ENCODE results near the gene CLDN6.
A peak's percentile ranks its signal among the peaks of the same experiment; 100 is the strongest.

CLDN6 gene

DNA sequence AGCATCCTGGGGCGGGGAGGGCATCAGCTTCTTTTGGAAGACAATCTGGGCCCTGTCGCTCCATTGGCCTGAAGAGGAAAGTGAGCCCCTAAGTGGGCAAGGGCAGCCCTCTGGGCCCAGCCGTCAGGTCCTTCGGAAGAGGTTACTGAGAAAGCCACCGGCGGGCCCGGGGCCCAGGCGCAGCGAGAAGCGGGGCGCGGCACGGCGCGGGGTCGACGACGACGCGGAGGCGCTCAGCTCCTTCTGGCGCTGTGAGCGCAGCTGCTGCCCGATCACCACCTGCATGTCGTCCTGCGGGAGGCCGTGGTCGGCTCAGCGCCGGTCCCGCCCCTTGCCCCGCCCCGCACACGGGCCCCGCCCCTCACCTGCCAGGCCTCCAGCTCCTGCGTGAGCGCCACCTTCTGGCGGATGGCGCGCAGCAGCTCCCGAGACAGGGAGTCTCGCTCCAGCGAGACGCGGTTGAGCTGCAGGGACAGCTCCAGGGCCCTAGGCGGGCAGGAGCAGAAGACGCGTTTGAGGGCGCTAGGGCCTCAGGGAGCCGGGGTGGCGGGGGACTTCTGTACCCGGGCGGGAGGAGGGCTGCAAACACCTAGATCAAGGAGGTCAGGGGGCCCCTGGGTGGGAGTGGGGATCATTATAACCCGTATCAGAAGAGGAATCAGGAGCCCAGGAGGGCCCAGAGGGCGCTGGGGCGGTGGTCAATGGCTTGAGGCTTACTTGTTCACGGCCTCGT, 10.2 kb upstream of the CLDN6 start:
- DNase-seq = peak; percentile 71

GRCh38 chr16:3027489-3027795, 9.5 kb upstream of the CLDN6 start:
- DNase-seq = no peak

DNA sequence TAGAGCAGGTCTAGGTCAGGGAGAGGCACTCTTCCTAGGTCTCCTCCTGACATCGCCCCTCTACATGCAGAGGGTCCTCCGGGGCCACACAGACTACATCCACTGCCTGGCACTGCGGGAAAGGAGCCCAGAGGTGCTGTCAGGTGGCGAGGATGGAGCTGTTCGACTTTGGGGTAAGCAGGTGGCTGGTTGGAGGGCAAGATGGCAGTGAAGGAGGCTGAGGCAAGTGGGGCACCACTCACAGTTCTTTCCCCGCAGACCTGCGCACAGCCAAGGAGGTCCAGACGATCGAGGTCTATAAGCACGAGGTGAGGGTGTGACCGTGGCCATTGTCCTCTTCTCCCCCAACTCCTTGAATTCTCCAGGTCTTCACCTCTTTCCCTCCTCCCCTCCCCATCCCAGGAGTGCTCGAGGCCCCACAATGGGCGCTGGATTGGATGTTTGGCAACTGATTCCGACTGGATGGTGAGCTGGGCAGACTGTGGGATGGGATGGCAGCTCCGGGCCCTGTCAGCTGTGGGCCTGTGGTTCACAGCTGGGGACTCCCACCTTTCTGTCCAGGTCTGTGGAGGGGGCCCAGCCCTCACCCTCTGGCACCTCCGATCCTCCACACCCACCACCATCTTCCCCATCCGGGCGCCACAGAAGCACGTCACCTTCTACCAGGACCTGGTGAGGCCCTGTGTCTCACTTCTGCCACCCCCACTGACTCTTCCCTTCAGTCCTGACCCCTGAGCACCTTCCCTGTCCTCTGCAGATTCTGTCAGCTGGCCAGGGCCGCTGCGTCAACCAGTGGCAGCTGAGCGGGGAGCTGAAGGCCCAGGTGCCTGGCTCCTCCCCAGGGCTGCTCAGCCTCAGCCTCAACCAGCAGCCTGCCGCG, 8.9 kb upstream of the CLDN6 start:
- DNase-seq = no peak

GRCh38 chr16:3026003-3026378, 8.0 kb upstream of the CLDN6 start:
- DNase-seq = no peak

DNA sequence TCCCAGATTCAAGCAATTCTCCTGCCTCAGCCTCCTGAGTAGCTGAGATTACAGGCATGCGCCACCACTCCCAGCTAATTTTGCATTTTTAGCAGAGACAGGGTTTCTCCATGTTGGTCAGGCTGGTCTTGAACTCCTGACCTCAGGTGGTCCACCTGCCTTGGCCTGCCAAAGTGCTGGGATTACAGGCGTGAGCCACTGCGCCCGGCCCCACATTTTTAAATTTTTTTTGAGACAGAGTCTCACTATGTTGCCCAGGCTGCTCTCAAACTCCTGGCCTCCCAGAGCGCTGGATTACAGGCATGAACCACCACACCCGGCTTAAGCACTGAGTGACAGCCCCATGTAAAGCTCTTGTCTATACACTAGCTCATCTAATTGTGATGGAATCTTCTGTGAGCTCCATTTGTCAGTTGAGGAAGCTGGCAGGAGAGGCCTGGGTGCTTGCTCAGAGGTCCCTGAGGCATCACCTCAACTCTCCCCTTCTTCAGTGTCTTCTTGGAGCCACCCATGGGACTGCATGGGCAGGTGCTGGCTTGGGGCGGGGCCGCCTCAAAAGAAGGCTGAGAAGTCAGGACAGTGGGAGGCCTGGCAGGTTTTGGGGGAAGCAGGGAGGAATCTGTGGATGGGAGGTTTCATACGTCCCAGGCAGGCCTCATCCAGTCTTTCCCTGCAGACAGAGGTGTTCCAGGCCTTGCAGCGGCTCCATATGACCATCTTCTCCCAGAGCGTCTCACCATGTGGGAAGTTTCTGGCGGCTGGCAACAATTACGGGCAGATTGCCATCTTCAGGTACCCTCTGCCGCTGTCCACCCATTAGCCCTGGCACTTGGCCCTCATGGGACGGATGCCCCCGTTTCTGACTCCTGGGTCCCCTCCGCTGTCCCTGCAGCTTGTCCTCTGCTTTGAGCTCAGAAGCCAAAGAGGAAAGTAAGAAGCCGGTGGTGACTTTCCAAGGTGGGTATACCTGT, 7.3 kb upstream of the CLDN6 start:
- no peak for DNase-seq

DNA sequence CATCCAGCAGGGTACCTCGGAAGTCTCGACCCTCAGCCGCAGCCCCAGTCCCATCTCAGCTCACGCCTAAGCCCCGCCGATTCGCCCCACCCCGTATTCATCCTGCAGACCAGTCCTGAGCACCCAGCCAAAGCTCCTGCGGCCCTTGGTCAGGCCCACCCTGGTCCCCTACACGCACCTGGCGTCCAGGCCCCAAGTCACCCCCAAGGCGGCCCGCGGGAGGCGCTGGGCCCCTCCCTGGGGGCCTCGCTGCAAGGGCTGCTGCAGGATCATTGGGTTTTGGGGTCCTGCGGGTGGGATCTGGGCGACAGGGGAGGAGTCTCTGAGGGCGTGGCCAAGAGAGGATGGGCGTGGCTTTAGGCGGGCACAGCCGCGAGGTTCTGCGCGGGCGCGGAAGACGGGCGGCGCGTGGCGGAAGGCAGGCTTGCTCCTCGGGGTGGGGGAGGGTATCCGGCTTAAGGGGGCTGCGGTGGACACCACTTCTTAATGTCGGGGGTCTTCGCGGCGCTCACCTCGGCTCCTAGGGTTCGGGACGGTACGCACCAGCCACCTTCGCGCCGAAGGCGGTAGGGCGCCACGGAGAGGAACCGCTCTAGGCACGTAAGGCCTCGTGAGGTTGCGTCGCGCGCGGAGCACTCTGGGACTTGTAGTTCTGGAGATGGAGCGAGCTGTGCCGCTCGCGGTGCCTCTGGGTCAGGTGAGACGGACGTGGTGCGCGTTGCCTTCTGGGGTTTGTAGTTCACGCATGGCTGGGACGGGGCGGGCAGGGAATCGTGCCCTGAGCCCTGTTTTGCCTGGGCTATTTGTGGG, 5.9 kb upstream of the CLDN6 start, which contains the start of the genes HCFC1R1 and THOC6:
Gene HCFC1R1 (minus strand): TSS at position 274 of the 810 bp plus-strand sequence. CDS start 1 bp downstream, at position 273.
Gene THOC6 (plus strand): TSS at position 367 of the 810 bp plus-strand sequence. CDS start 292 bp downstream, at position 659.
- peak; percentile 97 for DNase-seq

GRCh38 chr16:3023415-3023668, 5.4 kb upstream of the CLDN6 start:
- DNase-seq = peak; percentile 91

DNA sequence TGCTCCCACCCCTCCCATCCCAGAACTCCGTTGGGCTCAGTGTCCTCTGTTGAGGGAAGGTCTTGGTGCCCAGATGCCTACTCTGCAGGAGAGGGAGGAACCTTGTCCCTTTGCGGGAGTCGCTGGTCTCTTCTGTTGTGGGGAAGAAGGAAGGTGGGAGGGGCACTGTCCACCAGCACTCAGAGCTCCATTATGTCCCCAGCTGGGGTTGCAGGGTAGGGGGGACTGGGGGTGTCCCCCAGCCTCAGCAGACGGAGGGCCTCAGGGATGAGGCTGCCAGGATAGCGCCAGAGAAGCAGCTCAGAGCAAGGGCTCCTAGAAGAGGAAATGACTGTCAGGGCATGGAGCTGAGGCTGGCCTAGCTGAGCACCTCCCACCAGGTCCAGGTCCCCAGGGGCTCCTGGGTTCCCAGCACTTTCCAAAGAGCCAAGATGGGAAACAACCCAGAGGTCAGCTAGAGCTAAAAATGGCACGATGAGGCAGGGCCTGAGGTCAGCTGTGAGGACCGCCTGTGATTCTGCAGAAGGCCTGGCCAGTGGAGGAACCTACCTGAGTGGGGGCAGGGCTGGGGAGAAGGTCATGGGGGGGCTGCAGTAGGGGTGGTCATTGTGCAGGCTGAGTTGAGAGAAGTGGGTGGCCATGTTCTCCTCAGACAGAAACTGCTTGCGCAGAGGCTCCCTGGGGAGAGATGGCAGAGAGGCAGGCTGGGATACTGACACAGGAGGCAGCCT, 4.9 kb upstream of the CLDN6 start:
- DNase-seq = peak; percentile 84

- DNase-seq = peak; percentile 98
These were observed 4.3 kb upstream of the CLDN6 start for GRCh38 chr16:3022208-3022683.

- peak; percentile 98 for DNase-seq
These were observed 3.6 kb upstream of the CLDN6 start for GRCh38 chr16:3021449-3022207.

DNA sequence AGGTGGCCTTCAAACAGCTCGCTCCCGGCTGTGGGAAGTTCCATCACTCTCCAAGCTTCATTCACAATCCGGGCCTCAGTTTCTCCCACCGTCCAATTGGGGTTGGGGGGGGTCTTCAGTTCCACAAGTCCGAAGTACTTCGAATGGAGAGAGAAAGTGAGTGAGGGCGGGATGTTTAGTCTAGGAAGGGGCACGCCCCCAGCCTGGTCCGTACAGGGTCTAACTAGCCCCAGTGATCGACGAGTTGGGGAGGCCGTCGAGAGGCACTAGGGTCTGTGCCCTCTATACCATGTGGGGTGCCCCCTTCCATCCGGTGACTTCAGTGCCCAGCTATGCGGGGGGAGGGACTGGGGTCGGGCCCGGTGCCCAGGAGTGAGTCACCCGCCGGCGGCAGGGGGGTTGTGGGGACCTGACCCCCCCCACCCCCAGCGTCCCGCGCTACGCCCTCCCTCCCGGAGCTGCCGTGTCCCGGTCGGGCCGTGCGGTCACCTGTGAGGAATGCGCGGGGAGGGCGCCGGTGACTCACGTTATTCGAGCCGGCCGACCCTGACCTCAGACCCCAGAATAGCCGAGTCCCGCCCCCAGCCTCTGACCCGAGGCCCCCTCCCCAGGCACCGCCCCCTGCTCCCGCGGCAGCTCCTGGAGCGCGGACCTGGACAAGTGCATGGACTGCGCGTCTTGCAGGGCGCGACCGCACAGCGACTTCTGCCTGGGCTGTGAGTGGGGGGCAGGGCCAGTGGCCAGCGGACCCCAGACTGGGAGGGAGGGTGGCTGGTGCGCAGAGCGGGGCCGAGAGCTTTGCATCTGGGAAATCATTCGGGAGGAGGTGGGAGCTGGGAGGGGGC, 2.8 kb upstream of the CLDN6 start:
- DNase-seq = peak; percentile 93

DNA sequence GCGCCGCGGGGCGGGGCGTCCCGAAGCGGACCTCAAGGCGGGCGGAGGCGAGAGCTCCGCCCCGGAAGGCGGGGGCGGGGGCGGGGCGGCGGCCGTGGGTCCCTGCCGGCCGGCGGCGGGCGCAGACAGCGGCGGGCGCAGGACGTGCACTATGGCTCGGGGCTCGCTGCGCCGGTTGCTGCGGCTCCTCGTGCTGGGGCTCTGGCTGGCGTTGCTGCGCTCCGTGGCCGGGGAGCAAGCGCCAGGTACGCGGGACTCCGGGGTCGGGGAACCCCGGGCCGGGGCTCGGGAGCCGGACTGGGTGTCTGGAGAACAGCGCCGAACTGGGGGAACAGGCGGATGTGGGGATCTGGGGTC, 2.2 kb upstream of the CLDN6 start, which contains the start of gene TNFRSF12A:
Gene TNFRSF12A (plus strand): TSS at position 122 of the 357 bp plus-strand sequence. CDS start 30 bp downstream, at position 152.
- peak; percentile 83 for DNase-seq

DNA sequence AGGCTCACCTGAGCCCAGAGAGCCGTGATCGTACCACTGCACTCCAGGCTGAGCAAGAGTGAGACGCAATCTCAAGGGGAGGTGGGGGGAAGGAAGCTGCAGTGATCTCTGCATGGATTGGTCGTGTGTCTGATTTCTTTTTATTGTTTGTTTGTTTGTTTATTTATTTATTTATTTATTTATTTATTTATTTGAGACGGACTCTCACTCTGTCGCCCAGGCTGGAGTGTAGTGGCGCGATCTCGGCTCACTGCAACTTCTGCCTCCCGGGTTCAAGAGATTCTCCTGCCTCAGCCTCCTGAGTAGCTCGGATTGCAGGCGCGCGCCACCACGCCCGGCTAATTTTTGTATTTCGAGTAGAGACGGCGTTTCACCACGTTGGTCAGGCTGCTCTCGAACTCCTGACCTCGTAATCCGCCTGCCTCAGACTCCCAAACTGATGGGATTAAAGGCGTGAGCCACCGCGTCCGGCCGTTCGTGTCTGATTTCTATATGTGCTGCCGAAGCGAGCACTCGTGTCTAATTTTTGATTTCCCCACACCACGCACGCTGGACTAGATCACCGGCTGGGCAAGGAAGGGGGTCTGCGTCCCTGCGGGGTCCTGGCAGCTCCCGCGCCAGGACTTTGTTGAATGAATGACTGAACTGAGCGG, 1.7 kb upstream of the CLDN6 start:
- DNase-seq = no peak

GRCh38 chr16:3017344-3017743, 639 bp downstream of the CLDN6 start:
- DNase-seq = no peak

GRCh38 chr16:3015865-3016521, 2.0 kb downstream of the CLDN6 start:
- no peak for DNase-seq

- no peak for DNase-seq
These were observed 3.0 kb downstream of the CLDN6 start for GRCh38 chr16:3014971-3015370.

DNA sequence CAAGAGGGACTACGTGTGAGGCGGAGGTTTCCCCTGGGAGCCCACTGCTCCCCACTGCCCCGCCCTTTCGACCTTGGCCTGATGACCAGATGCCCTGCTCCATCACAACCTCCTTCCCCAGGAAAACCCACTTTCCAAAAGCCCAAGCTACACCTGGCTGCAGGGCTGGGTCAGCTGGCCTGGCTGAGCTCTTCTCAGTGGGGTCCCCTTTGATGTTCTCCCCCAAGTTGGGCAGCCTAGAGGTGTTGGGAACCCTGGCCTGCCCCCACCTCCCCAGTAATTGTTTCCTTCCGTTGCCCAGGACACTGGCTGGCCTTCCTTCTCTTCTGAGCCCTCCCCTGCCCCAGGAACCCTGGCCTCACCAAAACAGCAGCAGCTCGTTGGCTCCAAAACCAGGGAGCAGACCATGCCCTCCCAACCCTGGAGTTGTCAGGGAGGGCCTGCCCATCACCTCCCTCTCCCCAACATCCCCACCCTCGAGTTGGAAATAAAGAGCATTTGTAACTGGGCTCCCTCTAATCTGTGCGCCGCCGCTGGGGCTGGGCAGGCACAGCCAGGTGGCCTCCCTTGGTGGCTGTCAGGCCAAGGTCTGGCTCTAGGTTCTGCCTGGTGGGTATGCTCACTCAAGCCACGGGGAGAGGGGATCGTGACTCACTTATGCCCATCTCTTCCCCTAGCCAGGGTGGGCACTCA, 3.8 kb downstream of the CLDN6 start:
- DNase-seq = no peak

Measured in fibroblast of skin of back (primary cell).